Activated CD8-positive, alpha-beta memory T cell treated with anti-CD3 and anti-CD28 coated beads, Interleukin-2, amount 50 U/mL, for 48 hours (primary cell): ENCODE results near the gene RBBP6.
"Not testable (repeated sequence)": the region's sequence is repeated elsewhere in the genome, so short reads cannot be mapped to it uniquely, and the experiment has no call there.

Experiments used
- DNase-seq: peaks from one replicate; pipeline ENCODE4 v3.0.0-alpha.2; 2020

Gene RBBP6

DNA sequence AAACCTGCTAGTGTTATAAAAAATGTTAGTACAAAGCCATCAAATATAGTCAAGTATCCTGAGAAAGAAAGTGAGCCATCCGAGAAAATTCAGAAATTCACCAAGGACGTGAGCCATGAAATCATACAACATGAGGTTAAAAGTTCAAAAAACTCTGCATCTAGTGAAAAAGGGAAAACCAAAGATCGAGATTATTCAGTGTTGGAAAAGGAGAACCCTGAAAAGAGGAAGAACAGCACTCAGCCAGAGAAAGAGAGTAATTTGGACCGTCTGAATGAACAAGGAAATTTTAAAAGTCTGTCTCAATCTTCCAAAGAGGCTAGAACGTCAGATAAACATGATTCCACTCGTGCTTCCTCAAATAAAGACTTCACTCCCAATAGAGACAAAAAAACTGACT is 31.7 kb downstream of the RBBP6 start:
- no peak for DNase-seq

- no peak for DNase-seq
These were observed 32.7 kb downstream of the RBBP6 start for GRCh38 chr16:24572069-24572468.

DNA sequence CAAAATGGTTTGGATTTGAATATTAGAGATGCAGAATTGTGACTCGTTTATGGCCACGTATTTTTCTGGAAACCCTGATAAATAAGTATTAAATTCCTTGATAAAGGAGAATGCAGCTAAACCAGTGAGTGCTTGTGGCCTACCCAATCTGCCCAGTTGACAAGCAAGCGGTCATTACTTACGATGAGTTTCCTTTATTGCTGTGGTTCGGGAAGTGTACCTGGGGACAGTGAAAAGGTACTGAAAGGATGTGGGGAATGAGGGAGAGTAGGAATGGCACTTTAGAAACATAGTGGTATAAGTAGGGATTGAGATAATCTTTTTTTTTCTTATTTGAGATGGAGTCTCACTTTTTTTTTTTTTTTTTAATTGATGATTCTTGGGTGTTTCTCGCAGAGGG is 33.8 kb downstream of the RBBP6 start:
- DNase-seq = no peak

DNA sequence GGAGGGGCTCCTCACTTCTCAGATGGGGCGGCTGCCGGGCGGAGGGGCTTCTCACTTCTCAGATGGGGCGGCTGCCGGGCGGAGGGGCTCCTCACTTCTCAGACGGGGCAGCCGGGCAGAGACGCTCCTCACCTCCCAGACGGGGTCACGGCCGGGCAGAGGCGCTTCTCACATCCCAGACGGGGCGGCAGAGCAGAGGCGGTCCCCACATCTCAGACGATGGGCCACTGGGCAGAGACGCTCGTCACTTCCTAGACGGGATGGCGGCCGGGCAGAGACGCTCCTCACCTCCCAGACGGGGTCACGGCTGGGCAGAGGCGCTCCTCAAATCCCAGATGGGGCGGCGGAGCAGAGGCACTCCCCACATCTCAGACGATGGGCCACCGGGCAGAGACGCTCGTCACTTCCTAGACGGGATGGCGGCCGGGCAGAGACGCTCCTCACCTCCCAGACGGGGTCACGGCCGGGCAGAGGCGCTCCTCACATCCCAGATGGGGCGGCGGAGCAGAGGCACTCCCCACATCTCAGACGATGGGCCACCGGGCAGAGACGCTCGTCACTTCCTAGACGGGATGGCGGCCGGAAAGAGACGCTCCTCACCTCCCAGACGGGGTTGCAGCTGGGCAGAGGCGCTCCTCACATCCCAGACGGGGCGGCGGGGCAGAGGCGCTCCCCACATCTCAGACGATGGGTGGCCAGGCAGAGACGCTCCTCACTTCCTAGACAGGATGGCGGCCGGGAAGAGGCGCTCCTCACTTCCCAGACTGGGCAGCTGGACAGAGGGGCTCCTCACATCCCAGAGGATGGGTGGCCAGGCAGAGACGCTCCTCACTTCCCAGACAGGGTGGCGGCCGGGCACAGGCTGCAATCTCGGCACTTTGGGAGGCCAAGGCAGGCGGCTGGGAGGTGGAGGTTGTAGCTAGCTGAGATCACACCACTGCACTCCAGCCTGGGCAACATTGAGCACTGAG is 35.4 kb downstream of the RBBP6 start:
- not testable (repeated sequence) for DNase-seq

- DNase-seq = not testable (repeated sequence)
These were observed 36.4 kb downstream of the RBBP6 start for GRCh38 chr16:24575791-24576190.

DNA sequence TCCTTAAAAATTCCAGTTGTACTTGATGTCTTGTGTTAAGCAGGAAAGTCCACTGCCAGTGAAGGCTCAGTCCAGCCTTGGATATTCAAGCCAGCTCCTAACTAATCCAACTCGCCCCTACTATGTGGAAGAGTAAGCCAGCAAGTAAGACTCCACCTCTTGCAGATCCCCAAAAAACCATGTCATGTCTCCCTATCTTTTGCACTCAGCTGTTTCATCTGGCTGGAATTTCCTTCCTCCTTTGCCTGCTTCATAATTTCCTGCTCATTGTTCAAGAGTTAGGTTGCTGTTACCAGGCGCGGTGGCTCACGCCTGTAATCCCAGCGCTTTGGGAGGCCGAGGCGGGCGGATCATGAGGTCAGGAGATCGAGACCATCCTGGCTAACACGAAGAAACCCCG is 37.8 kb downstream of the RBBP6 start:
- no peak for DNase-seq

DNA sequence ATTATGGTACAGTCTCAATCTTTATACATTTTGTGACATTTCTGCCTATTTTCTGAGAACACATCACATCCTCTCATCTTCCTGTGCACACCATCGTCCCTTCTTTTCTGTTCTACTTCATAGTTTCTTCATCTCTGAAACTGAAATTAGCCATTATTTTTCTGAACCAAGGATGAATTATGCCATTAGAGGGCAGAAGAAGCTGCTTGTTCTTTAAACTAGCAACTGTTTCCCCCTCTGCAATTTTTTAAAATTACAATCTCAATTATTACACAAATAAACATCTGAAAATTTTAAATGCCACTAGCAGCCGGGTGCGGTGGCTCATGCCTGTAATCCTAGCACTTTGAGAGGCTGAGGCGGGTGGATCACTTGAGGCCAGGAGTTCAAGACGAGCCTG is 41.3 kb downstream of the RBBP6 start:
- no peak for DNase-seq

- no peak for DNase-seq
These were observed 44.1 kb downstream of the RBBP6 start for GRCh38 chr16:24583494-24583893.

GRCh38 chr16:24589997-24590396 is 50.6 kb downstream of the RBBP6 start:
- DNase-seq = no peak

DNA sequence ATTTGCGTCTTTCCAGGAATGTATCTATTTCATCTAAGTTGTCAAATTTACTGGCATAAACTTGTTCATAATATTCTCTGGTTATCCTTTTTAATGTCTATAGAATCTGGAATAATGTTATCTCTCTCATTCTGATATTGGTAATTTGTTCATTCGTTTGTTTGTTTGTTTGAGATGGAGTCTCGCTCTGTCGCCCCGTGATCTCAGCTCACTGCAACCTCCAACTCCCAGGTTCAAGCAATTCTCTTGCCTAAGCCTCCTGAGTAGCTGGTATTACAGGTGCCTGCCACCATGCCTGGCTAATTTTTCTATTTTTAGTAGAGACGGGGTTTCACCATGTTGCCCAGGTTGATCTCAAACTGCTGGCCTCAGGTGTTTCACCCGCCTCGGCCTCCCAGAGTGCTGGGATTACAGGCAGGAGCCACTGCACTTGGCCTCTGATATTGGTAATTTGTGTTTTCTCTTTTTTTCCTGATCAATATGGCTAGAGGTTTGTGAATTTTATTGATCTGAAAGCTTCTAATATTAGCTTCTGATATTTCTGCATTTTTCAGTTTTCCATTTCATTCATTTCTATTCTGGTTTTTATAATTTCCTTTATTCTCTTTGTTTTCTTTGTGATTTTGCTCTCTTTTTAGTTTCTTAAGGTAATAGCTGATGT is 59.5 kb downstream of the RBBP6 start:
- no peak for DNase-seq

DNA sequence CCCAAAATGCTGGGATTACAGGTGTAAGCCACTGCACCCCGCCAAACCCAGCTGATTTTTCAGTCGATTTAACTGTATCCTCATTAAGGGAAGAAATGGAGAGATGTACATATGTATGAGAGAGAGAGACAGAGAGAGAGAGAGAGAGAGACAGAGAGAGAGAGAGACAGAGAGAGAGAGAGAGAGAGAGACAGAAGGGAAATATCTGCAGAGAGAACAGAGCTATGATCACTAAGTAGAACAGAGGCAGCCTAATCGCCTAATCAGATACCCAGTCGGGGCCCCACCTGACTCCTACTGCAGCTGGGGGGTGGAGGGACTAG is 70.0 kb downstream of the RBBP6 start:
- no peak for DNase-seq

- peak; percentile 58 for DNase-seq
These were observed 70.5 kb downstream of the RBBP6 start for GRCh38 chr16:24609740-24610415.

DNA sequence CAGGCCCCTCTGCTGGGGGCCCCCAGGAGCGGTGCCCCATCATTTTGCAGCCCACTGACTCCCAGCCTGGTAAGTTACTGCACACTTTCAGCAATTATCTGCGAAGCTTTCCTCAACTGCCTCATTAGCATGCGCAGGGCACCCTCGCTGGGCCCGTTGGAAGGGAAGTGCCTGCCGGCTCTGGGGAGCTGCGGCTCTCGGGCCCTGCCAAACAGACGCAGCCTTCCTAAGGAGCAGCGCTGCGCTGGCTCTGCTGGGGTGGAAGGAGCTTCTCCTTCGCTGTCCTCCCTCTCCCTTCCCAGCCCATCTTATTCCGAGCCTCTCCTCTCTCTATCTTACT is 71.0 kb downstream of the RBBP6 start:
- peak; percentile 60 for DNase-seq

DNA sequence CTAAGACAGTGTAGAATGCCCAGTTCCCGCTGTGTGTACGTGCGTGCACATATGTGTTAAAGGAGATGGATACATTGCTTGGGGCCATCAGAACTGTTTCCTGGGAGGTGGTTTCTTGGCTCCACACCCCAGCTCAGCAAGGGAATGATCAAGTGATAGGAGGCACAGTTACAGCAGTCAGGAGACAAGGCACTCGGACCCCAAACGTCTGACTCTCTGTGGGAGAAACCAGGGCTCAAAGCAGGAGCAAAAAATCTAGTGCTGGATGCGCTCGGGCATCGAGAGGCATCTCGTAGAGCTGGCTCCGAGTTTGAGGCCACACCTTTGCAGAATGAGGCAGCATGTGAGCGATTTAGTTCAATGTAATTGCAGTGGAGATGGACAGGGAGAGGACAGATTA is 71.9 kb downstream of the RBBP6 start:
- no peak for DNase-seq

- DNase-seq = no peak
These were observed 73.3 kb downstream of the RBBP6 start for GRCh38 chr16:24612656-24613055.

DNA sequence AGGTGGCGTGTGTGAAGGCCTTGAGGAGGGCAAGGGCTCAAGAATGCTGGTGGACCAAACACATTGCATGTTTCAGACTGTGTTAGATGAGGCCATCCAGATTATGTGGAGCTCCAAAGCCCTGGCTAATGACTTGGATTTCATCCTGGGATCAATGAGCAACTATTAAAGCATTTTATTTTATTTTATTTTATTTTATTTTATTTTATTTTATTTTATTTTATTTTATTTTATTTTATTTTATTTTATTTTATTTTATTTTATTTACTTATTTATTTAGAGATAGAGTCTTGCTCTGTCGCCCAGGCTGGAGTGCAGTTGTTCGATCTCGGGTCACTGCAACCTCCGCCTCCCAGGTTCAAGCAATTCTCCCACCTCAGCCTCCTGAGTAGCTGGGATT is 73.9 kb downstream of the RBBP6 start:
- not testable (repeated sequence) for DNase-seq

- no peak for DNase-seq
These were observed 78.1 kb downstream of the RBBP6 start for GRCh38 chr16:24617502-24617901.
